ENCODE results near the gene SUFU. TPM values are rescaled to one million over a fixed set of nuclear protein-coding genes. Genes with fewer than 3 reads are reported as not detected.

The SUFU gene
- total RNA-seq, 1 experiment from 2014 or later: 13.1 TPM

DNA sequence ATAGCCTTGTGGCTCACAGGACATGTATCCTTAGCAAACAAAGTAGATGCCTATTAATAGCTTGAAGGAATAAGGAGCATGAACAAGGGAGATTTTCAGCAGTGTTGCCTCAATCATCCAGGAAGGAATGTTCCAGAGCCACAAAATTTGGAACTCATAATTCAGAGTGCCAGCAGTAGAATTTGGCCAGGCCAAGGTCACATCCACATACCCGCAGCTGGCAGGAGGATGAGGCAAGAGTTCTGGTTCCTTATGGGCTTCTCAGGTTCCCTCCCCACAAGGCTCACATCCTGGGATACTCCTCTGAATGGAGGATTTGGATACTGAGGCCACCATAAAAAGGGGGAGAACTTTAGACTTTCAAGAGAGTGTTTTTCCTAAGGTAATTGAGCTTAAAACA is 45.8 kb downstream of the SUFU start:
- Mint-ChIP-seq H3K9me3 (no peaks in the 10 kb centered on the region), H3K27ac (no peak overlapping the region), H3K4me3 (no peak overlapping the region), H3K36me3 (peaks cover 14% of the 10 kb centered on the region), H3K27me3 (ENCODE audit: low read depth) (no peaks in the 10 kb centered on the region), H3K4me1 (no peaks in the 10 kb centered on the region)
- ChIA-PET POLR2A (no interaction called here), CTCF (no interaction called here)
- ATAC-seq: no peak
- no peak for DNase-seq (ENCODE audit: low spot score)
- TF ChIP-seq, protein P1, sequence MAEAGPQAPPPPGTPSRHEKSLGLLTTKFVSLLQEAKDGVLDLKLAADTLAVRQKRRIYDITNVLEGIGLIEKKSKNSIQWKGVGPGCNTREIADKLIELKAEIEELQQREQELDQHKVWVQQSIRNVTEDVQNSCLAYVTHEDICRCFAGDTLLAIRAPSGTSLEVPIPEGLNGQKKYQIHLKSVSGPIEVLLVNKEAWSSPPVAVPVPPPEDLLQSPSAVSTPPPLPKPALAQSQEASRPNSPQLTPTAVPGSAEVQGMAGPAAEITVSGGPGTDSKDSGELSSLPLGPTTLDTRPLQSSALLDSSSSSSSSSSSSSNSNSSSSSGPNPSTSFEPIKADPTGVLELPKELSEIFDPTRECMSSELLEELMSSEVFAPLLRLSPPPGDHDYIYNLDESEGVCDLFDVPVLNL (CRISPR knock-in tag; IDR thresholded peaks at IDR 0.05; ENCODE audit: borderline replicate concordance, low read depth): no peak
- TF ChIP-seq ATF1 (CRISPR knock-in tag; IDR thresholded peaks at IDR 0.05) (no peak), SOX15 (CRISPR knock-in tag; IDR thresholded peaks at IDR 0.05) (no peak), ZNF416 (CRISPR knock-in tag; IDR thresholded peaks at IDR 0.05) (no peak), ZNF232 (CRISPR knock-in tag; IDR thresholded peaks at IDR 0.05) (no peak), ELF4 (CRISPR knock-in tag; IDR thresholded peaks at IDR 0.05; ENCODE audit: low read depth) (no peak), JUN (CRISPR knock-in tag; IDR thresholded peaks at IDR 0.05) (no peak), PRRX2 (CRISPR knock-in tag; IDR thresholded peaks at IDR 0.05) (no peak), OVOL2 (CRISPR knock-in tag; IDR thresholded peaks at IDR 0.05; ENCODE audit: borderline replicate concordance) (no peak), NR3C1 (CRISPR knock-in tag; conservative IDR thresholded peaks at IDR 0.05; ENCODE audit: low read depth) (no peak), NFE2L1 (CRISPR knock-in tag; IDR thresholded peaks at IDR 0.05) (no peak), KAT7 (CRISPR knock-in tag; IDR thresholded peaks at IDR 0.05; ENCODE audit: borderline replicate concordance) (no peak), FOXJ3 (CRISPR knock-in tag; IDR thresholded peaks at IDR 0.05; ENCODE audit: borderline replicate concordance) (no peak)
- TF ChIP-seq, protein P2, sequence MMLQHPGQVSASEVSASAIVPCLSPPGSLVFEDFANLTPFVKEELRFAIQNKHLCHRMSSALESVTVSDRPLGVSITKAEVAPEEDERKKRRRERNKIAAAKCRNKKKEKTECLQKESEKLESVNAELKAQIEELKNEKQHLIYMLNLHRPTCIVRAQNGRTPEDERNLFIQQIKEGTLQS (CRISPR knock-in tag; conservative IDR thresholded peaks at IDR 0.05): no peak
- TF ChIP-seq, protein P3, sequence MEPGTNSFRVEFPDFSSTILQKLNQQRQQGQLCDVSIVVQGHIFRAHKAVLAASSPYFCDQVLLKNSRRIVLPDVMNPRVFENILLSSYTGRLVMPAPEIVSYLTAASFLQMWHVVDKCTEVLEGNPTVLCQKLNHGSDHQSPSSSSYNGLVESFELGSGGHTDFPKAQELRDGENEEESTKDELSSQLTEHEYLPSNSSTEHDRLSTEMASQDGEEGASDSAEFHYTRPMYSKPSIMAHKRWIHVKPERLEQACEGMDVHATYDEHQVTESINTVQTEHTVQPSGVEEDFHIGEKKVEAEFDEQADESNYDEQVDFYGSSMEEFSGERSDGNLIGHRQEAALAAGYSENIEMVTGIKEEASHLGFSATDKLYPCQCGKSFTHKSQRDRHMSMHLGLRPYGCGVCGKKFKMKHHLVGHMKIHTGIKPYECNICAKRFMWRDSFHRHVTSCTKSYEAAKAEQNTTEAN (CRISPR knock-in tag; IDR thresholded peaks at IDR 0.05): no peak
- TF ChIP-seq, protein P4, sequence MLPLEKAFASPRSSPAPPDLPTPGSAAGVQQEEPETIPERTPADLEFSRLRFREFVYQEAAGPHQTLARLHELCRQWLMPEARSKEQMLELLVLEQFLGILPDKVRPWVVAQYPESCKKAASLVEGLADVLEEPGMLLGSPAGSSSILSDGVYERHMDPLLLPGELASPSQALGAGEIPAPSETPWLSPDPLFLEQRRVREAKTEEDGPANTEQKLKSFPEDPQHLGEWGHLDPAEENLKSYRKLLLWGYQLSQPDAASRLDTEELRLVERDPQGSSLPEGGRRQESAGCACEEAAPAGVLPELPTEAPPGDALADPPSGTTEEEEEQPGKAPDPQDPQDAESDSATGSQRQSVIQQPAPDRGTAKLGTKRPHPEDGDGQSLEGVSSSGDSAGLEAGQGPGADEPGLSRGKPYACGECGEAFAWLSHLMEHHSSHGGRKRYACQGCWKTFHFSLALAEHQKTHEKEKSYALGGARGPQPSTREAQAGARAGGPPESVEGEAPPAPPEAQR (CRISPR knock-in tag; IDR thresholded peaks at IDR 0.05): no peak
- TF ChIP-seq, protein P5, sequence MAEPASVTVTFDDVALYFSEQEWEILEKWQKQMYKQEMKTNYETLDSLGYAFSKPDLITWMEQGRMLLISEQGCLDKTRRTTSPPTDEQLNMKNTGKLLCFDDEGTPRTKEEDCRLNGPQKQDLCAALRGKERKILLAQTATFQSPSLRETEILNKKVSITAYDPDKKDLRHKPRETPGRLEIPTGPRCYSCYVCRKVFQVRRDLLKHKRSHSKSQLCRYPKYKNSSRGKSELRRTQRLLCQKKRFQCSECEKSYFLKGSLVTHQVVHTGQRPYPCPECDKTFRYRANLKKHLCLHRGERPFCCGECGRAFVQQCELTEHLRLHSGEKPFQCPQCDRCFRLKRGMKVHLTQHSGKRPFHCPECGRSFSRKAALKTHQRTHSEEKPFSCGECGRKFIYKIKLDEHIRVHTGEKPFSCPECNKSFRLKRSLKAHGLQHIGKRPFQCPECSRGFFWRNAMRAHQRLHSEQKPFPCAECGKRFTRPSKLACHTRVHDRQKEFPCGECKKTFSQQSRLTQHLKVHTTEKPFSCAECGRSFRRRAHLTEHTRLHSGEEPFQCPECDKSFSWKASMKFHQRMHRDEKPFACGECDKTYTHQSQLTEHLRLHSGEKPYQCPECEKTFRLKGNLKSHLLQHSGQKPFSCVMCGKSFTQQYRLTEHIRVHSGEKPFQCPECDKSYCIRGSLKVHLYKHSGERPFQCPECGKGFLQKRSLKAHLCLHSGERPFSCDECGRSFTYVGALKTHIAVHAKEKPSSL (CRISPR knock-in tag; conservative IDR thresholded peaks at IDR 0.05): no peak
- TF ChIP-seq, protein P6, sequence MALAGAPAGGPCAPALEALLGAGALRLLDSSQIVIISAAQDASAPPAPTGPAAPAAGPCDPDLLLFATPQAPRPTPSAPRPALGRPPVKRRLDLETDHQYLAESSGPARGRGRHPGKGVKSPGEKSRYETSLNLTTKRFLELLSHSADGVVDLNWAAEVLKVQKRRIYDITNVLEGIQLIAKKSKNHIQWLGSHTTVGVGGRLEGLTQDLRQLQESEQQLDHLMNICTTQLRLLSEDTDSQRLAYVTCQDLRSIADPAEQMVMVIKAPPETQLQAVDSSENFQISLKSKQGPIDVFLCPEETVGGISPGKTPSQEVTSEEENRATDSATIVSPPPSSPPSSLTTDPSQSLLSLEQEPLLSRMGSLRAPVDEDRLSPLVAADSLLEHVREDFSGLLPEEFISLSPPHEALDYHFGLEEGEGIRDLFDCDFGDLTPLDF (CRISPR knock-in tag; IDR thresholded peaks at IDR 0.05): no peak
- TF ChIP-seq, protein P7, sequence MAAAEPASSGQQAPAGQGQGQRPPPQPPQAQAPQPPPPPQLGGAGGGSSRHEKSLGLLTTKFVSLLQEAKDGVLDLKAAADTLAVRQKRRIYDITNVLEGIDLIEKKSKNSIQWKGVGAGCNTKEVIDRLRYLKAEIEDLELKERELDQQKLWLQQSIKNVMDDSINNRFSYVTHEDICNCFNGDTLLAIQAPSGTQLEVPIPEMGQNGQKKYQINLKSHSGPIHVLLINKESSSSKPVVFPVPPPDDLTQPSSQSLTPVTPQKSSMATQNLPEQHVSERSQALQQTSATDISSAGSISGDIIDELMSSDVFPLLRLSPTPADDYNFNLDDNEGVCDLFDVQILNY (CRISPR knock-in tag; IDR thresholded peaks at IDR 0.05): no peak
